GM12874 (cell line): Measurements from ENCODE around the gene TNRC6A.

Experiments used
- TF ChIP-seq, protein P1 (sequence below): IDR thresholded peaks from 2 replicates; pipeline ENCODE4 v1.5.1; 2011; ENCODE audit warnings: low read depth, mild to moderate bottlenecking, control low read depth, low read length, moderate library complexity; ENCODE audit not compliant: insufficient read depth

The TNRC6A gene

DNA sequence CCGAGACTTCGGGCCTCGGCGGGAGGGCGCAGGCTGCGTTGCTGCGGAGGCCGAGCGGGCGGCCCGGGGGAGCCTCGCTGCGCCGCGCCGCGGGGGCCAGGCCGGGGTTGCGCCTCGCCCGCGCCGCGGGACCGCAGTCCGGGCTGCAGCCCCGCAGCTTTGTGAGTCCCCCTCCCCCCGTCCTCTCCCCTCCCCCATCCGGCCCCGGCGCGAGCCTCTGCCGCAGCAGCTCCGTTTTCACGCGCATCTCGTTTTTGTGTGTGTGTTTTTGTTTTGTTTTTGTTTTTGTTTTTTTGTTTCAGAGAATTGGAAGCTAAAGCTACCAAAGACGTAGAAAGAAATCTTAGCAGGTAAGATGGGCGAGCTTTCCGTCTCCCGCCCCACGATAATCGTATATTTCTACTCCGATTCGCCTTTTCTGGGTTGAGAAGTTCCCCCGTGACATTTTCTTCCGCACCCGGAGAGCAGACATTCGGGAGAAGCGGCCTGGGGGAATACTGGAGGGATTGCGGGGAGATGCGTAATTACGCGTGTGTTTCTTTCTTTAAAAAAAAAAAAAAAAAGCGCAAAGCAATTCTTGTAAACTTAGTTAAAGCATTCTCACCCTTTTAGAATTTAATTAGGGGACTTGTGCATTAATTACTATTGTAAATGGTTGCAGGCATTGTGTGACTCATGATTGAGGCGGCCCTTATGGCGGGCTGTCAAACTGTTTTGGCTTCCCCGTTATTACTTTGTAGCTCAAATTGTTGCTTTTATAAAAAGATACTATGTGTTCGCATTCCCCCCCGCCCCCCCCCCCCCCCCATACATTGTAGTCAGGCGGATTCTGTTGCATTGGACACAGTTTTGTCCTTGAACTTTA is 732 bp downstream of the TNRC6A start:
- TF ChIP-seq, protein P1, sequence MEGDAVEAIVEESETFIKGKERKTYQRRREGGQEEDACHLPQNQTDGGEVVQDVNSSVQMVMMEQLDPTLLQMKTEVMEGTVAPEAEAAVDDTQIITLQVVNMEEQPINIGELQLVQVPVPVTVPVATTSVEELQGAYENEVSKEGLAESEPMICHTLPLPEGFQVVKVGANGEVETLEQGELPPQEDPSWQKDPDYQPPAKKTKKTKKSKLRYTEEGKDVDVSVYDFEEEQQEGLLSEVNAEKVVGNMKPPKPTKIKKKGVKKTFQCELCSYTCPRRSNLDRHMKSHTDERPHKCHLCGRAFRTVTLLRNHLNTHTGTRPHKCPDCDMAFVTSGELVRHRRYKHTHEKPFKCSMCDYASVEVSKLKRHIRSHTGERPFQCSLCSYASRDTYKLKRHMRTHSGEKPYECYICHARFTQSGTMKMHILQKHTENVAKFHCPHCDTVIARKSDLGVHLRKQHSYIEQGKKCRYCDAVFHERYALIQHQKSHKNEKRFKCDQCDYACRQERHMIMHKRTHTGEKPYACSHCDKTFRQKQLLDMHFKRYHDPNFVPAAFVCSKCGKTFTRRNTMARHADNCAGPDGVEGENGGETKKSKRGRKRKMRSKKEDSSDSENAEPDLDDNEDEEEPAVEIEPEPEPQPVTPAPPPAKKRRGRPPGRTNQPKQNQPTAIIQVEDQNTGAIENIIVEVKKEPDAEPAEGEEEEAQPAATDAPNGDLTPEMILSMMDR, result no peak

GRCh38 chr16:24730914-24731313 is 1.5 kb downstream of the TNRC6A start:
- TF ChIP-seq, protein P1, result no peak

GRCh38 chr16:24731722-24732419 is 2.4 kb downstream of the TNRC6A start:
- TF ChIP-seq, protein P1, result no peak

DNA sequence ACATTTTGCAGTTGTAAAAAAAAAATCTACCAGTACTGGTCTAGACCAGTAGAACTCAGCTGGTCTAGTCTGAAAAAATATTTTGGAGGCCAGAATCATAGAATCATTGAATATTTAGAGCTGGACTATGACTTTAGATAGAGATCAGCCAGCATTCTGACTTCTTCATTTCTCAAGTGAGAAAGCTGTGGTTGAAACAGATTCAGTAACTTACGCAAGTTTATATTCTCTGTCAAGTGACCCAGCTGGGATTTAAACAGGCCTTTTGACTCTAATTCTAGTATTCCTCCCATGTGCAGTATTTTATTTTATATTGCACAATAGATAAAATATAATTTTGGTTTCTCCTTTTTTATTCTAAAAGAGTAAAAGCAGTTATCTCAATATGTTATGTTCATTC is 4.9 kb downstream of the TNRC6A start:
- TF ChIP-seq, protein P1, result no peak

GRCh38 chr16:24736758-24737157 is 7.3 kb downstream of the TNRC6A start:
- TF ChIP-seq, protein P1, result no peak

DNA sequence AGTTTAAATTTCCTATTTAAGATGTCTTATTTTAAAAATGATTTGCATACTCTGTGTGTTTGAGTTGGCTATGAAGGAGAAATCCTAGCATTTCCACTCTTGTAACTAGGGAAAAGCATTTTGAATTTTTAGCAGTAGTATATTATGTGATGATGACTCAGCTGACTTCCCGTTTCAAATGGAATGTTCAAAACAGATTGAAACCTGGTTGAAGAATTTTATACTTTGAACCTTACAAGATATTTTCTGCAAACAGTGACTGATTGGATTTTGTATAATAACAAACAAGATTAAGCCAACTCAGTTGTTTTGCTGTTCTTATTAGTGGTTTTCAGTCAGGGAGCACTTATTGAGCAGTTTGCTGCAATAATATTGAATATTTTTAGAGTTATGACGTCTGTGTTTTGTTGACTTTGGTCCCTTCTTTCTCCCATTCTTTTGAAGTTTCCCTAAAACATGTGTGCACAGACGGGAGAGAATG is 8.0 kb downstream of the TNRC6A start:
- TF ChIP-seq, protein P1, result no peak

GRCh38 chr16:24737916-24738594 is 8.6 kb downstream of the TNRC6A start:
- TF ChIP-seq, protein P1, result no peak
